ENCODE measurements around the gene INPP5B.
"Not testable (repeated sequence)": the region's sequence is repeated elsewhere in the genome, so short reads cannot be mapped to it uniquely, and the experiment has no call there.

INPP5B gene

GRCh38 chr1:37946703-37947360, at the start of gene INPP5B:
Gene INPP5B (minus strand): TSS chr1:37947053. CDS start chr1:37946308, 745 bp downstream.
- peak; percentile 90 for DNase-seq (ENCODE audit: low read depth)

DNA sequence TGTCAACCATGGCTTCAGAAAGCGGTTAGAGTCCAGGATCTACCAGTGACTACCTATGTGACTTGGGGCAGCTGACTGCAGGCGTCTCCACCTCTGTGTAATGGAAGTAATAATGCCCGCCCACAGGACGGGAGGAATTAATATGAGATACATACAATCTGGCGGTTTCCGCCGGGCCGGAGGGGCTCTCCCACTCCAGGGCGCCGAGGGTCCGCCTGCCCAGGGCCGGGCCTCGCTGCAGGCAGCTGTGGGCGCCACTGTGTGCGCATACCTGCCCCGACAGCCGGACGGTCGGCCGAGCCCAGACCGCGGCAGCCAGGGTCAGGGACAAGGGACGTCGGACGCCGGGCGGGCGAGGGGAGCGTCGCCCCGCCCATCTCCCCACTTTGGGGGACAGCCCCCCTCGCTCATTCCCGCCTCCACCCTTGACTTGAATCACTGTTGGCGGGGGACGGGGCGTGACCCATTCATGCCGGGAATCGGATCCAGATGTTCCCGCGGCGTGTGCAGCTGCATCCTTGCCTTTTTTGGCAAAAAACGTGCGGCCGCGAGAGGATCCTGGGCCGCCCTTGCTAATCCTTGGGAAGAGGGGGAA, 49.0 kb upstream of the INPP5B start:
- DNase-seq (ENCODE audit: low read depth): peak; percentile 95

DNA sequence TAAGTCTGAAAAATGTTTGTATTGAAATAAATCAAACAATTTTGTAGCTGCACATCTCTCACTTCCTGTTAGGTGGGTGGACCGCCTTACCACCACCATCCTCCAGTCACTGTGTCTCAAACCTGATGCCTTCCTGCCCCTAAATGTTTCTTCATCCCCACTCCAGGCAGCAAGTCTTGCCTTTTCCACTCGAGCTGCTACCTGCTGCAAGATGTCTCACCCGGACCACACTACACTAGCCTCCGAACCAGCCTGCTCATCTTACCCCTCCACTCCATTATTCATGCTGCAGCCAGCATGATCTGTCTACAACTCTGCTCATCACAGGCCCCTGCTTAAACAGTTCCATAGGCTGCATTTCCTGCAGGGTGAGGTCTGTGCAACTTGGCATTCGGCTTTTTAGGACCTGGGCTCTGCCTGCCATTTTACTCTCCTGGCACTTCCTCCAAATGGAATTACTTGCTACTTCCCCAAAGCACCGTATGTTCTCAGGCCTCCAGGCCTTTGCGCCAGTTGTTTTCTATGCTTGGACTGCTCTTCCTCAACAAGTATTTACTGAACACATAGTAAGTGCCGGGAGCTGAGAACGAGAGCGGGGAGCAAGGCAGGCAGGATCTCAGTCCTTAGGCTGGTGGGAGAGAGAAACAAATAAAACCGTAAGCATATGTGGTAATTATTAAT, 48.2 kb upstream of the INPP5B start:
- no peak for DNase-seq (ENCODE audit: low read depth)

DNA sequence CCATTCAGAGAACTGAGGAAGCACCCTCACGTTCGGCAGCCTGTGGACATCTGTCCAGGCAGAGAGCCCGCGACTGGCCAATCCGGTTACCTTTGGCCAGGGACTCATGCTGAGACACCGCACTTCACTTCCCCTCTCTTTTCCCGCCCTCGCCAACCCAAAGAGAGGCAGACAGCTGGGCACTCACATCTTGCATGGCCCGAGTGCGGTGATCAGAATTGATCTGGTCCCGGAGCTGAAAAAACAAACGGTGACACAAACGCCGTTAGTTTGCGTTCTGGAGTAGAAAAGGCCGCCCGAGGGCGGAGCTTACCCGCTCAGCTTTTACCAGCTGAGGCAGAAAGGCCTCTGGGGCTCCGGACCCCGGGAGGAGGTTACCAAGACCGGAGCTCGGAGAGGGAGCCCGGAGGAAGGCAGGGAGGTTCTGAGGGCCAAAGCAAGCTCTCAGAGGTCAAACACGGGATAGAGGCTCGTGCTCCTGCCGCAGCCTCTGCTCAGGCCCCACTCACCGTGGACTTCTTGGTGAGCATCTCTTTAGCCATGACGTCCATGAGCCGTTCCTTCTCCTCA, 42.6 kb upstream of the INPP5B start:
- peak; percentile 11 for DNase-seq (ENCODE audit: low read depth)

DNA sequence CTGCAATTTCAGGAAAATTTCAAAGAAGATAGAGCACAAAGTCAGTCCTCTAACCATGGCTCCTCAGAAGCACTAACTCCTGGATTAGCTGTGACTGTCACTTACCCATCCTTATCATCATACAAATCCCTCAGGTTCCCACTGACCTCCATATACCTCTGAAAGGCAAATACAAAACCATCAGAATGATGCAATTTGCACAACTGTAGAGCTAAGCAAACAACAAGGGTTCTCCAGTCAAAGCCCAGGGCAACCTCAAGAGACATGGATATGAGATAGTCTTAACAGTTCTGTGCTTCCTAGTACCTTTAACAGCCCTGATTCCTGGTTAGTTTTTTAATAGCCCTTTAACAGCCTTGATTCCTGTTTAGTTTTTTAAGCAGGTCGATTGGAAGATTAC, 40.8 kb upstream of the INPP5B start:
- DNase-seq (ENCODE audit: low read depth): no peak

DNA sequence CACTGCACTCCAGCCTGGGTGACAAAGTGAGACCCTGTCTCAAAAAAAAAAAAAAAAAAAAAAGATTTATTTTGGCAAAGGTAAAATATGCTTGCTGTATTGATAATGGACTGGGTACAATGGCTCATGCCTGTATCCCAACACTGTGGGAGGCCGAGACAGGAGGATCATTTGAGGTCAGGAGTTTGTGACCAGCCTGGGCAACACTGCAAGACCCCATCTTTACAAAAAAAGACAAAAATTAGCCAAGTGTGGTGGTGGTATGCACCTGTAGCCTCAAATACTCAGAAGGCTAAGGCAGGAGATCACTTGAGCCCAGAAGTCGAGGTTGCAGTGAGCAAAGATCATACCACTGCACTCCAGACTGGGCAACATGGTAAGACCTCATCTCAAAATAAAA, 36.7 kb upstream of the INPP5B start:
- DNase-seq (ENCODE audit: low read depth): no peak

GRCh38 chr1:37978541-37978940, 31.7 kb upstream of the INPP5B start:
- no peak for DNase-seq (ENCODE audit: low read depth)

GRCh38 chr1:37975083-37975482, 28.2 kb upstream of the INPP5B start:
- DNase-seq (ENCODE audit: low read depth): peak; percentile 56

DNA sequence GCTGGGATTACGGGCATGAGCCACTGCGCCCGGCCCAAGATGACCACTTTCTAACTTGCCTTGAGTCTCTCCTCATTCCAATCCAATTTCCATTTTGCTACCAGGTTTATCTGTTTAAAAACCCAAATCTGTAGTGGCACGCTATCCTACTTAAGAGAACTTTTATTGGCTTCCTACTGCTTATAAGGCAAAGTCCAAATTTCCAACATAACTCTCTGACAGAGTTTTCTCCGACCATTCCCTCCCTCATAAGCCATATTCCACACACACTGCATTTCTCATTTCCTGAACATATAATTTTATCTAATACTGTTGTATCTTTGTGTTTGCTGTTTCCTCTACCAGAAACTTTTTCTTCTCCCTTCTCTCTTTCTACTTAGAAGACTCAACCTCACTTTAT, 27.7 kb upstream of the INPP5B start:
- DNase-seq (ENCODE audit: low read depth): no peak

DNA sequence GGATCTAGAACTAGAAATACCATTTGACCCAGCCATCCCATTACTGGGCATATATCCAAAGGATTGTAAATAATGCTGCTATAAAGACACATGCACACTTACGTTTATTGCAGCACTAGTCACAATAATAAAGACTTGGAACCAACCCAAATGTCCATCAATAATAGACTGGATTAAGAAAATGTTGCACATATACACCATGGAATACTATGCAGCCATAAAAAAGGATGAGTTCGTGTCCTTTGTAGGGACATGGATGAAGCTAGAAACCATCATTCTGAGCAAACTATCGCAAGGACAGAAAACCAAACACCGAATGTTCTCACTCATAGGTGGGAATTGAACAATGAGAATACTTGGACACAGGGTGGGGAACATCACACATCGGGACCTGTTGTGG, 26.8 kb upstream of the INPP5B start:
- not testable (repeated sequence) for DNase-seq (ENCODE audit: low read depth)

GRCh38 chr1:37965301-37965700, 18.4 kb upstream of the INPP5B start:
- DNase-seq (ENCODE audit: low read depth): no peak

GRCh38 chr1:37964106-37964505, 17.3 kb upstream of the INPP5B start:
- DNase-seq (ENCODE audit: low read depth): not testable (repeated sequence)

DNA sequence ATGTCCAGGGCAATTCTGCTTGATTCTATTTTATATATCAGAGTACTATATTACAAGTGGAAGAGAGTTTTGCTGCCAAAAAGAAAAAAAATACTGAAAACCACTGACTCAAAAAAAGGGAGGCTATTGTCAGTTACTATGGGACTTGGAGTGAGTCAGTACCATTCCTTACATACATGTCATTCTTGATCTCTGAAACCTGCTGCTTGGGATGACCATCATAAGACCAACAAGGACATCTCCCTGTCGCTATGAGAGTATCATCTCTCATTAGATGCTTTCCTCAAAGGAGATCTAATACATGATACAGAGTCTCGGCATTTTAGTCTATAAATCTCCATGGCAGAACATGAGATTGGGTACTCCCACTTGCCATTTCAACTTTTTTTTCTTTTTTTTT, 11.8 kb upstream of the INPP5B start:
- peak; percentile 87 for DNase-seq (ENCODE audit: low read depth)

DNA sequence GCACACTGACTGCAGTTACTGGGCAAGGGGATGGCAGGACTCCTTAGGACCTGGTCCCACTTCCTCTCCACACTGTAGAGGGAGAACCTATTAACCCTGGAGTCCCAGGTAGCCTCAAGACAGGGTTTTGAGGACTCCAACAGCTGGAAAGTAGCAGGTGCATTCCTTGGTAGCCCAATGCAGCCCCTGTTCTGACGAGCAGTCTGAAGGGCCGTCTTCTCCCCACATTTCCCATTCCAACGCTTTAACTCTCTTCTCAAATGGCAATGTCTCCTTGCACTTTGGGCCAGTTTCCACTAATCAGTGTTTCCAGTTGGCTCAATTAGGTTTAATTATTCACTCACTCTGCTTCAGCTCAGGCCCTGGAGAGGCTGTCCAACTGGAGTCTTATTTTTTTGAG, 8.8 kb upstream of the INPP5B start:
- DNase-seq (ENCODE audit: low read depth): no peak

DNA sequence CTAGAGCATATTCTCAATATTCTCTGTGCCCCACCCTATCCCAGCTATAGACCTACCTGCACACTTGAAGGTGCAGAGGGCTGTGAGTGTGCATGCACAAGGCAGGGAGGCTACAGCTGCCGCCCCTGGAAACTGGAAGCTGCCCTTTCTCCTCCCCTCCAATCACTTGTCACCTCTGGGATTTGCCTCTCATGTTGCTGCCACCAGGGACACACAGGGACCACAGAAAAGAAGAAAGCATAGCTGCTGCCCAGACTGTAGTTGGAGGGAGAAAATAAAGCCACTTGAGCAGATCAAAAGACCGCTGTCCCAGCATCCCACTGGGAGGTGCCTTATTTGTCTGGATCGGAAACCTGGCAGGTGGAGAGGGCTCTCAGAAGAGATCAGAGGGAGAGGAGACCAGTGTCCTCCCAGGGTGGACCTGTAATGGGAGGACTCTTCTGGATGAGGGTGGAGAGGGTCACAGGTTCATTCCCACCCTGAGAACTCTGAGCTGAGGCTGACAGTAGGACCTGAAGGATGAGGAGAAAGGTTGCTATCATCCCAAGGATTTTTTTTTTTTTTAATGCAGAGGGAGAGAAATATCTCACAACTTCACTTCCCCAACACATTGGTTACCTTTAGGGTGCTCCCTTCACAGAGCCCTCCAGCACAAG, 7.6 kb upstream of the INPP5B start:
- no peak for DNase-seq (ENCODE audit: low read depth)

GRCh38 chr1:37952738-37953137, 5.9 kb upstream of the INPP5B start:
- DNase-seq (ENCODE audit: low read depth): no peak

DNA sequence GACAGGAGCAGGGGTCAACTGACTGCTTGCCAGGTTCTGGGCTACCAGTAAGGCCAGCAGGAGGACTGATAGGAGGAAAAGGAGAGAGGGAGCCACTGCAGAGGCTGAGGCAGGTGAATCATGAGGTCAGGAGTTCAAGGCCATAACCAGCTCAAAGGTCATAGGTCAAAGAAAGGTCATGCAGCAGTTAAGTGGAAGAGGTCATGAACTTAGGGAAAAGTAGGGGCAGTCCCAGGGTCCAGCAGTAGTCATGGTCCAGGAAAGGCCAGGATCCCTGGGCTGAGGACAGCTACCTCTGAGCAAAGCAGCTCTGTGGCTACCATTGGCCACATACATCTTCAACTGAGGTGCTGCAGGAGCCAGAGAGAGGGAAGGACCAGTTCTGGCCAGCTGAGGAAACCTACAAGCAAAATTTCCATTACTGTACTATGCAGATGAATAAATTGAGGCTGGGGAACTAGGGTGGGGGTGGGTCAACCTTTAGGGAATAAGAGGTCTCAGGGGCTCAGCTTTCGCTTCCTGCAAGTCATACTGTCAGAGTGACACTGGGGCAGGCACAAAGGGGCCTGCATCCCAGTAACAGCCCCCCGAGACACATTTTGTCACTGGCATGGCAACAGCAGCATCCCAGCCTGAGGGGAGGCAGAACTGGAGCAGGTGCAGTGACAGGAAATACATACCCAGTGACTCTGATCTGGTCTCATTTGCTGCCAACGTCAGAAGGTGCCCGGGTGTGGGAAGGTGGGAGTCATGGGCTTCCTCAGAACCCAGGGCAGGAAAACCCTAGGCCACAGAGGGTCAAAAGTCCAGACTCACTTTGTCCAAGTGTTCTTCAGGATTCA, 5.2 kb upstream of the INPP5B start:
- DNase-seq (ENCODE audit: low read depth): no peak

DNA sequence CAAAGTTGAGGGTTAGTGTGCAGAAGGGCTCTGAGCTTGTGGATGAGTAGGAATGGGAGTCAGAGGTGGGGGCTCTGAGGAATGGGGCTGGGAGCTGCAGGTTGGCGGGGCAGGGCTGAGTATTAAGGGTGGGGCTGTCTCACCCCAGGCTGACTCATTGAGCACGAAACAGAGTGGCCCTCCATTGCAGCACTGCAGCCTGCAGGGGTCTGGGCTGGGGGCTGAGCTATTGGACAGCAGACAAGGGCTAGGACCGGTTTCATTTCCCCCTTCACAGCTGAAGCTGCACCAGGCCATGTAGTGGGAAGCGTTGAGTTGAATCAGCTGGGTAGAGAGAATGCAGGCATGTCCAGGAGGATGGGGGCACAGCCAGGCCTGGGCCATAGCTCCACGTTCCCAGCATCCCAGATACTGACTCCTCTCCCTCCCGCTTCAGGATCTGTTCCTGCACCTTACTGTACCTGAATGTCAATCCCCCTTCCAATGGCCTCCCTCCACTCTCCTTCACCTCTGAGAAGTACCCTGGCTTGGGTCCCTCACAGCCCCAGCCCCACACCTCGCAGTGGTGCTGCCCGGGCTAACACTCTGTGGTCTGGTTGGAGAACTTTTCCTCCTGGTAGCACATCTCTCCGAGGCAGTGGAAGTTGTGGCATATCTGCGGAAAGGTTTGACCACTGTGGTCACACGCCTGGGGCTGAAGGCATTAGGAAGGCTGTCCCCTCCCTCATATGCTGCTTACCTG, 4.4 kb upstream of the INPP5B start:
- DNase-seq (ENCODE audit: low read depth): no peak

- DNase-seq (ENCODE audit: low read depth): no peak
These were observed 2.8 kb upstream of the INPP5B start for GRCh38 chr1:37949524-37950152.

DNA sequence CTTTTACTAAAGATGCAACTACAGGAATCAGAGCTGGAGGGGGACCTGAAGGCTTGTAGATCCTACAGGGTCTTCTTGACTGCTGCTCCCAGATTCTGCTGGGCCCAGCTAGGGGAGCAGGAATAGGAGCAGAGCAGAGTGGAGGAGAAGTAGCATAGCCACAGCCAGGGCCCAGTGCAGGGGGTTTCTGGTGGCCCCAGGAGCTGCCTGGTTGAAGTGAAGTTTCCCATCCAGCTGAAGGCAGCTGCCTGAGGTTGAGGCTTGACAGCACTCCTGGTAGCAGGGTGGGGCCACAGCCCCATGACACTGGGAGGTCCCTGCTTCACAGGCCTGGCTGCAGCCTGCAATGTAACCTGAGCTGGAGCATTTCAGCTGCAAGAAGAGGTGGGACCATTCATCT, 2.0 kb upstream of the INPP5B start:
- DNase-seq (ENCODE audit: low read depth): no peak

- no peak for DNase-seq (ENCODE audit: low read depth)
These were observed 1.3 kb upstream of the INPP5B start for GRCh38 chr1:37948166-37948565.
